LNCaP clone FGC (cell line): Measurements from ENCODE around the gene TFDP2.

ENCODE experiments used
- DNase-seq: peaks from one replicate; pipeline ENCODE4 v3.0.0-alpha.2; 2011; ENCODE audit warnings: low read depth
- H3K4me3 ChIP-seq: 2 replicates; pipeline ENCODE4 v1.5.1; 2011; ENCODE audit warnings: mild to moderate bottlenecking, low read depth, low read length, control low read depth
- CTCF ChIP-seq: IDR thresholded peaks from 2 replicates; pipeline ENCODE4 v1.5.1; 2012; ENCODE audit warnings: mild to moderate bottlenecking; ENCODE audit not compliant: control insufficient read depth, insufficient read depth; ENCODE audit errors: extremely low read depth

TFDP2 gene

DNA sequence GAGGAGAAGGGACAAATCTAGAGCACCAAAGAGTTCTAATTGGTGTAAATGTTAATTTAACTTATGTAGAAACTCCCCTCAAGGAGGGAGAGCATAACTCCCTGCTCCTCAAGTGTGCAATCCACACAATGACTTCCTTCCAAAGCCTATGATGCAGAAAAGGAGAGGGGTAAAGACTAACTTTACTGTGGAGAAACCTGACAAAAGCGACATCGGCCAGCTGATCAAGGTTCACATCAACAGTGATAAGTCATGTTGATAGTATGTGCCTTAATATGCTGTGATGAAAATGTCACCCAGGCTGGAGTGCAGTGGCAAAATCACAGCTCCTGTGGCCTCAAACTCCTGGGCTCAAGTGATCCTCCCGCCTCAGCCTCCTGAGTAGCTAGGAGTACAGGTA, 76.5 kb downstream of the TFDP2 start:
- no peak for TF ChIP-seq CTCF
- no peak overlapping the region for H3K4me3 ChIP-seq

DNA sequence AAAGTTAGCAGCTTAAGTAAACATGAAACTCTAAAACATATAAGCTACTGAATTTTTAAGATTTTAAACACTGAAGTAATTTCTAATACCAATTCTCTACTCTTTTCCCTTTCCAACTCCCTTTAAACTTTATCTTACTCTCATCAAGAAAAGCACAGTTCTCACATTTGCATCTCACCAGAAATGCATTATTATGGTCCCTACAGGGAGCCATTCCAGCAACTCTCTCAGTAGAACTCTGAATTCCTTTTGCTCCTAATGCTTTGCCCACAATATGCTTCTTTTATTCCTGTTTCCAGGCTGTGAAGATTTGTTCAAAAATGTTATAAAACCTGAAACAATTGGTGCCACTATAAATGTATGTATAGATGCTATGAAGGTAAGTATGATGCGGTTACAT, 83.4 kb downstream of the TFDP2 start:
- no peak for DNase-seq
- no peak for TF ChIP-seq CTCF
- H3K4me3 ChIP-seq, result no peak overlapping the region

More for the DNA sequence above, 76.5 kb downstream of the TFDP2 start:
- DNase-seq, result no peak

DNA sequence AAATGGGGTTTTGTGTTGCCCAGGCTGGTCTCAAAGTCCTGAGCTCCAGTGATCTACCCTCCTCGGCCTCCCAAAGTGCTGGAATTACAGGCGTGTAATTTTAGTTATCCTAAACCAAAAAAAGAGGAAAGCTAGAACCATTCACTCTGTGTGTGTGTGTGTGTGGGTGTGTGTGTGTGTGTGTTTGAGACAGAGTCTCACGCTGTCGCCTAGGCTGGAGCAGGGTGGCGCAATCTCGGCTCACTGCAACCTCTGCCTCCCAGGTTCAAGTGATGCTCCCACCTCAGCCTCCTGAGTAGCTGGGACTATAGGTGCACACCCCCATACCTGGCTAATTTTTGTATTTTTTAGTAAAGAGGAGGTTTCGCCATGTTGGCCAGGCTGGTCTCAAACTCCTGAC, 84.0 kb downstream of the TFDP2 start:
- no peak for TF ChIP-seq CTCF
- H3K4me3 ChIP-seq, result no peak overlapping the region
- DNase-seq, result no peak

GRCh38 chr3:142064454-142064853, 84.9 kb downstream of the TFDP2 start:
- no peak for TF ChIP-seq CTCF
- no peak for DNase-seq
- H3K4me3 ChIP-seq, result no peak overlapping the region

DNA sequence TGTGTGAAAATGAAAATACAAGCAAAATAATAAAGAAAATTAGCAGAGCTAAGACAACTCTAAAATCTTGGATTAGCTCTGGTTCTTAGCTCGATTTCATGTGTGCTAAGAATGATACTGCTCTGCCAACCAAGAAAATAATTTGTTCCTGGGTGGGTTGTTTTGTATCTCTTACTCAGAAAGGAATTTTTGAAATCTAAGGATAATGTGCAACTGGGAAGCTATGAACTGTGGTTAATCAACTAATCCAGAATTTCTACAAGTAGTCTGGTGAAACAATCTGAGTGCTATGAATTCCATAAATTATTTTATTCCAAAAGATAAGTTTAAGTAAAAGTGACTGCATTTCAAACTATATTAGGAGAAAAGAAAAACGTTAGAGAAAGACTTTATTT, 92.0 kb downstream of the TFDP2 start:
- TF ChIP-seq CTCF, result no peak
- DNase-seq, result no peak
- H3K4me3 ChIP-seq, result no peak overlapping the region

- no peak overlapping the region for H3K4me3 ChIP-seq
- no peak for TF ChIP-seq CTCF
These were observed 92.6 kb downstream of the TFDP2 start for GRCh38 chr3:142056656-142057330.

DNA sequence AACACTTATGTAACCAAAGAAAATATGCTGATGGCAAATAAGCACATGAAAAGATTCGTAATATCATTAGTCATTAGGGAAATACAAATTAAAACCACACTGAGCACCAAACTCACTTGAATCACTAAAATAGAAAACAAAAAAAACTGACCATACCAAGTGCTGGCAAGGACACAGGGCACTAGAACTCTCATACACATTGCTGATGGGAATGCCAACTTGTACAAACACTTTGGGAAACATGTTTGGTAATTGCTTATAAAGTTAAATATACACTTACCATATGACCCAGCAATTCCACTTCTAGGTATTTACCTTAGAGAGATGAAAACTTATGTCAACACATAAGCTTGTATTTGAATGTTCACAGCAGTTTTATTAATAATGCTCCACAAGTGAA, 95.5 kb downstream of the TFDP2 start:
- peak; percentile 35 for DNase-seq
- TF ChIP-seq CTCF, result no peak
- no peak overlapping the region for H3K4me3 ChIP-seq

More at GRCh38 chr3:142056656-142057330, 92.6 kb downstream of the TFDP2 start:
- no peak for DNase-seq
